D341Med (cell line): ENCODE data around the gene STON2.
"Not testable (repeated sequence)": the region's sequence is repeated elsewhere in the genome, so short reads cannot be mapped to it uniquely, and the experiment has no call there.

Source experiments
- DNase-seq: peaks from one replicate; pipeline ENCODE4 v3.0.0; 2012; ENCODE audit warnings: low spot score

STON2 gene

GRCh38 chr14:81382517-81383225, 17.5 kb downstream of the STON2 start:
- DNase-seq, result no peak

GRCh38 chr14:81380009-81380408, 20.1 kb downstream of the STON2 start:
- DNase-seq, result not testable (repeated sequence)

GRCh38 chr14:81371802-81372201, 28.3 kb downstream of the STON2 start:
- DNase-seq, result no peak

GRCh38 chr14:81367563-81367962, 32.6 kb downstream of the STON2 start:
- DNase-seq, result no peak

- no peak for DNase-seq
Measured at GRCh38 chr14:81366884-81367283, 33.2 kb downstream of the STON2 start.

GRCh38 chr14:81366214-81366613, 33.9 kb downstream of the STON2 start:
- DNase-seq, result no peak

- DNase-seq, result no peak
Measured at GRCh38 chr14:81363746-81364378, 36.3 kb downstream of the STON2 start.

GRCh38 chr14:81353691-81354323, 46.3 kb downstream of the STON2 start:
- no peak for DNase-seq

GRCh38 chr14:81352413-81352812, 47.7 kb downstream of the STON2 start:
- DNase-seq, result no peak

GRCh38 chr14:81351205-81351604, 48.9 kb downstream of the STON2 start:
- DNase-seq, result no peak

GRCh38 chr14:81350344-81351130, 49.6 kb downstream of the STON2 start:
- no peak for DNase-seq

- no peak for DNase-seq
Measured at GRCh38 chr14:81348061-81348460, 52.1 kb downstream of the STON2 start.

GRCh38 chr14:81345781-81346180, 54.3 kb downstream of the STON2 start:
- no peak for DNase-seq

GRCh38 chr14:81344481-81345160, 55.5 kb downstream of the STON2 start:
- no peak for DNase-seq

- DNase-seq, result no peak
Measured at GRCh38 chr14:81343701-81344100, 56.4 kb downstream of the STON2 start.

- no peak for DNase-seq
Measured at GRCh38 chr14:81342850-81343580, 57.1 kb downstream of the STON2 start.

- DNase-seq, result no peak
Measured at GRCh38 chr14:81341781-81342180, 58.3 kb downstream of the STON2 start.

GRCh38 chr14:81341370-81341769, 58.8 kb downstream of the STON2 start:
- no peak for DNase-seq

GRCh38 chr14:81340201-81340600, 59.9 kb downstream of the STON2 start:
- DNase-seq, result no peak

- DNase-seq, result no peak
Measured at GRCh38 chr14:81337073-81337472, 63.1 kb downstream of the STON2 start.

GRCh38 chr14:81336009-81336408, 64.1 kb downstream of the STON2 start:
- no peak for DNase-seq
